GM21528 (cell line): Measurements from ENCODE around the gene AOPEP.
A peak's percentile ranks its signal among the peaks of the same experiment; 100 is the strongest.
"Not testable (repeated sequence)": the region's sequence is repeated elsewhere in the genome, so short reads cannot be mapped to it uniquely, and the experiment has no call there.

Source experiments
- ATAC-seq: cut with Tn5 transposase; IDR thresholded peaks from one replicate; pipeline ENCODE4 v1.9.1; 2021; ENCODE audit warnings: mild to moderate bottlenecking, moderate library complexity; ENCODE audit not compliant: unreplicated experiment, low FRiP score

Gene AOPEP

GRCh38 chr9:94948567-94949235, 222.2 kb downstream of the AOPEP start:
- no peak for ATAC-seq

- ATAC-seq: no peak
These were observed 222.9 kb downstream of the AOPEP start for GRCh38 chr9:94949370-94949769.

GRCh38 chr9:94950040-94950578, 223.6 kb downstream of the AOPEP start:
- no peak for ATAC-seq

GRCh38 chr9:94950579-94951323, 224.3 kb downstream of the AOPEP start:
- no peak for ATAC-seq

- no peak for ATAC-seq
These were observed 225.0 kb downstream of the AOPEP start for GRCh38 chr9:94951324-94952135.

- ATAC-seq: peak; percentile 68
These were observed 226.3 kb downstream of the AOPEP start for GRCh38 chr9:94952565-94953373.

GRCh38 chr9:94956731-94957130, 230.2 kb downstream of the AOPEP start:
- ATAC-seq: no peak

GRCh38 chr9:94960964-94961363, 234.5 kb downstream of the AOPEP start:
- no peak for ATAC-seq

- ATAC-seq: no peak
These were observed 235.4 kb downstream of the AOPEP start for GRCh38 chr9:94961870-94962269.

- ATAC-seq: not testable (repeated sequence)
These were observed 239.1 kb downstream of the AOPEP start for GRCh38 chr9:94965631-94966030.

- not testable (repeated sequence) for ATAC-seq
These were observed 239.5 kb downstream of the AOPEP start for GRCh38 chr9:94966046-94966445.

- ATAC-seq: no peak
These were observed 241.0 kb downstream of the AOPEP start for GRCh38 chr9:94967482-94967881.

- ATAC-seq: no peak
These were observed 245.1 kb downstream of the AOPEP start for GRCh38 chr9:94971378-94972131.

GRCh38 chr9:94973451-94973941, 247.0 kb downstream of the AOPEP start:
- no peak for ATAC-seq

- ATAC-seq: no peak
These were observed 247.8 kb downstream of the AOPEP start for GRCh38 chr9:94974154-94974879.

GRCh38 chr9:94975480-94975879, 249.0 kb downstream of the AOPEP start:
- ATAC-seq: no peak

- no peak for ATAC-seq
These were observed 249.6 kb downstream of the AOPEP start for GRCh38 chr9:94976077-94976476.

- ATAC-seq: no peak
These were observed 250.9 kb downstream of the AOPEP start for GRCh38 chr9:94977416-94977815.
